Measurements from ENCODE around the gene AAR2. TPM values are rescaled to one million over a fixed set of nuclear protein-coding genes. Genes with fewer than 3 reads are reported as not detected.

AAR2 gene
- total and polyA plus RNA-seq, 2 experiments from 2014 or later = 34.3 to 35.4 TPM

GRCh38 chr20:36203861-36204260 lies 32.4 kb upstream of the AAR2 start:
- Histone ChIP-seq H4K20me1 (ENCODE audit: insufficient read depth) (no peaks in the 10 kb centered on the region), H3K4me1 (ENCODE audit: insufficient read depth) (no peaks in the 10 kb centered on the region), H3K9me2 (ENCODE audit: insufficient read depth) (no peaks in the 10 kb centered on the region), H3F3A (ENCODE audit: insufficient read depth) (no peaks in the 10 kb centered on the region), H3K27ac (no peak overlapping the region), H3K9me3 (ENCODE audit: low read depth) (no peaks in the 10 kb centered on the region), H3K79me2 (ENCODE audit: insufficient read depth) (no peaks in the 10 kb centered on the region), H2AFZ (no peak overlapping the region), H3K4me3 (no peak overlapping the region), H3K9ac (no peak overlapping the region), H3K27me3 (replicated peaks; ENCODE audit: insufficient read depth) (no peaks in the 10 kb centered on the region), H3K4me2 (ENCODE audit: unreplicated experiment) (no peak overlapping the region), H3K36me3 (ENCODE audit: low read depth) (no peaks in the 10 kb centered on the region)
- no peak for DNase-seq
- TF ChIP-seq EZH2phosphoT487 (IDR thresholded peaks at IDR 0.05; ENCODE audit: insufficient read depth, low read depth) (no peak), EZH2 (IDR thresholded peaks at IDR 0.05; ENCODE audit: insufficient read depth, poor library complexity, severe bottlenecking) (no peak)
- WGBS, 2 experiments (ENCODE audit: low coverage in 1 of 2, low lambda C conversion rate in 2 of 2, missing lambda C conversion rate in 2 of 2) = 77 to 78% methylated on average over 3 of the region's 3 CpGs
- in situ Hi-C loops (cut with MboI) = loop anchor here (10.0 kb wide), 1 partner anchor 231 kb away; no protein-coding TSS in a partner anchor

DNA sequence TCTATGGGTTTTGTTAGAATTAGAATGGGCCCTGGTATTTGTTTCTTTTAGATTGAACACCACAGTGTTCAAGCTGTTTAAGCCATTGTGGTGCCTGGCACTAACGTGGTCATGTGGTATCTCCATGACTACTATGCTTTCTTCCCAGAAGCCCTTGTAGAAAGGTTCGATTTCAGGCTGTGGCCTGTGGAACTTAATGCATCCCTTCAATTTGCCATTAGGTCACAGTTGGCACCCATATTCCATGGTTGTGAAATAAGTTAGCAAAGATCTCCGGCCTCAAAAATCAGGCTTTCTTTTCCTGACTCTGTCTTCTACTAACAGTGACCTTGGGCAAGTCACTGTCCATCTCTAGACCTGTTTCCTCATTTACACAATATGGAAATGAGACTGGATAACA lies 31.3 kb upstream of the AAR2 start:
- in situ Hi-C loops (cut with MboI) = loop anchor here (10.0 kb wide), 1 partner anchor 230 kb away; no protein-coding TSS in a partner anchor
- Histone ChIP-seq H3K4me3 (no peak overlapping the region), H3K4me2 (ENCODE audit: unreplicated experiment) (no peak overlapping the region), H4K20me1 (ENCODE audit: insufficient read depth) (no peaks in the 10 kb centered on the region), H3K9ac (no peak overlapping the region), H3K9me2 (ENCODE audit: insufficient read depth) (no peaks in the 10 kb centered on the region), H3K4me1 (ENCODE audit: insufficient read depth) (no peaks in the 10 kb centered on the region), H3K9me3 (ENCODE audit: low read depth) (no peaks in the 10 kb centered on the region), H3K79me2 (ENCODE audit: insufficient read depth) (no peaks in the 10 kb centered on the region), H3K27me3 (replicated peaks; ENCODE audit: insufficient read depth) (no peaks in the 10 kb centered on the region), H3F3A (ENCODE audit: insufficient read depth) (no peaks in the 10 kb centered on the region), H3K36me3 (ENCODE audit: low read depth) (no peaks in the 10 kb centered on the region), H2AFZ (no peak overlapping the region), H3K27ac (no peak overlapping the region)
- TF ChIP-seq EZH2phosphoT487 (IDR thresholded peaks at IDR 0.05; ENCODE audit: insufficient read depth, low read depth) (no peak), EZH2 (IDR thresholded peaks at IDR 0.05; ENCODE audit: insufficient read depth, poor library complexity, severe bottlenecking) (no peak)
- 52 to 56% methylated on average over 3 of the region's 3 CpGs for WGBS, 2 experiments (ENCODE audit: low coverage in 1 of 2, low lambda C conversion rate in 2 of 2, missing lambda C conversion rate in 2 of 2)
- no peak for DNase-seq

DNA sequence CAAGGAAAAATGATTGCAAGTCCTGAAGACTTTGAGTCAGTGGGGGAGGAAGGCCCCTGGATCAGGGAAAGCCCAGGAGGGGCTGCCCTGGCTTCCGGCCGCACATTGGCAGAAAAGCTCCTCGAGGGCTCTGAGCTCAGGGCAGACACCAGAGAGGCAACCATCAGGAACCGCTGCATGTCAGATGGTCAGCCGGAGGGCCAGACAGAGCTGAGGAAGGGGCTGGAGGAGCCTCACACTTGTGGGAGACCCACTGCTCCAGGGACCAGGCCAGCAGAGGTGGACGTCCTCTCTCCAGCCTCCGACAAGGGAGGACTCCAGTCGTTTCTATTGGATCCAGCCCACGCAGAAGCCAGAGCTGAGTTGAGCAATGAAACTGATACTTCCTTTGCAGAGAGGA lies 30.2 kb upstream of the AAR2 start:
- TF ChIP-seq EZH2phosphoT487 (IDR thresholded peaks at IDR 0.05; ENCODE audit: insufficient read depth, low read depth) = no peak
- TF ChIP-seq EZH2 (IDR thresholded peaks at IDR 0.05; ENCODE audit: insufficient read depth, poor library complexity, severe bottlenecking) = no peak
- WGBS, 2 experiments (ENCODE audit: low coverage in 1 of 2, low lambda C conversion rate in 2 of 2, missing lambda C conversion rate in 2 of 2) = 92 to 94% methylated on average over 8 to 9 of the region's 9 CpGs
- no peaks in the 10 kb centered on the region for H3K79me2 ChIP-seq (ENCODE audit: insufficient read depth)

GRCh38 chr20:36206641-36207040 lies 29.6 kb upstream of the AAR2 start:
- no peaks in the 10 kb centered on the region for H3K79me2 ChIP-seq (ENCODE audit: insufficient read depth)
- H3F3A ChIP-seq (ENCODE audit: insufficient read depth) = no peaks in the 10 kb centered on the region
- 84 to 85% methylated on average over 9 of the region's 9 CpGs for WGBS, 2 experiments (ENCODE audit: low coverage in 1 of 2, low lambda C conversion rate in 2 of 2, missing lambda C conversion rate in 2 of 2)
- no peak overlapping the region for H3K9ac ChIP-seq
- no peak for TF ChIP-seq EZH2phosphoT487 (IDR thresholded peaks at IDR 0.05; ENCODE audit: insufficient read depth, low read depth)
- no peak for TF ChIP-seq EZH2 (IDR thresholded peaks at IDR 0.05; ENCODE audit: insufficient read depth, poor library complexity, severe bottlenecking)
- no peak overlapping the region for H3K4me3 ChIP-seq
- no peak overlapping the region for H2AFZ ChIP-seq
- no peak overlapping the region for H3K4me2 ChIP-seq (ENCODE audit: unreplicated experiment)
- H3K36me3 ChIP-seq (ENCODE audit: low read depth) = no peaks in the 10 kb centered on the region
- no peaks in the 10 kb centered on the region for H4K20me1 ChIP-seq (ENCODE audit: insufficient read depth)
- H3K9me2 ChIP-seq (ENCODE audit: insufficient read depth) = no peaks in the 10 kb centered on the region
- H3K4me1 ChIP-seq (ENCODE audit: insufficient read depth) = no peaks in the 10 kb centered on the region
- no peaks in the 10 kb centered on the region for H3K27me3 ChIP-seq (replicated peaks; ENCODE audit: insufficient read depth)
- in situ Hi-C loops (cut with MboI) = loop anchor here (10.0 kb wide), 1 partner anchor 228 kb away; no protein-coding TSS in a partner anchor
- no peaks in the 10 kb centered on the region for H3K9me3 ChIP-seq (ENCODE audit: low read depth)
- H3K27ac ChIP-seq = no peak overlapping the region
- no peak for DNase-seq

More for the DNA sequence above, 30.2 kb upstream of the AAR2 start:
- in situ Hi-C loops (cut with MboI) = loop anchor here (10.0 kb wide), 1 partner anchor 229 kb away; no protein-coding TSS in a partner anchor
- H2AFZ ChIP-seq = no peak overlapping the region
- H3K9me2 ChIP-seq (ENCODE audit: insufficient read depth) = no peaks in the 10 kb centered on the region
- H4K20me1 ChIP-seq (ENCODE audit: insufficient read depth) = no peaks in the 10 kb centered on the region
- no peak for DNase-seq
- H3K36me3 ChIP-seq (ENCODE audit: low read depth) = no peaks in the 10 kb centered on the region
- no peaks in the 10 kb centered on the region for H3K4me1 ChIP-seq (ENCODE audit: insufficient read depth)
- no peak overlapping the region for H3K4me2 ChIP-seq (ENCODE audit: unreplicated experiment)
- no peak overlapping the region for H3K9ac ChIP-seq
- H3K27ac ChIP-seq = no peak overlapping the region
- no peaks in the 10 kb centered on the region for H3K27me3 ChIP-seq (replicated peaks; ENCODE audit: insufficient read depth)
- H3F3A ChIP-seq (ENCODE audit: insufficient read depth) = no peaks in the 10 kb centered on the region
- H3K4me3 ChIP-seq = no peak overlapping the region
- no peaks in the 10 kb centered on the region for H3K9me3 ChIP-seq (ENCODE audit: low read depth)

Data from GM23248 (cell line).